Hair follicular keratinocyte (primary cell): ENCODE measurements around the gene COL13A1. TPM values are rescaled to one million over a fixed set of nuclear protein-coding genes. Genes with fewer than 3 reads are reported as not detected.

Source experiments
- total RNA-seq: library from RNA; depleted of rRNA; stranded (reverse); fragments of >200 nt; gene quantifications from 2 replicates; pipeline ENCODE4 v1.2.3, GENCODE V29; 2015

Gene COL13A1
- total RNA-seq, result 3.5 and 3.7 TPM in 2 replicates

DNA sequence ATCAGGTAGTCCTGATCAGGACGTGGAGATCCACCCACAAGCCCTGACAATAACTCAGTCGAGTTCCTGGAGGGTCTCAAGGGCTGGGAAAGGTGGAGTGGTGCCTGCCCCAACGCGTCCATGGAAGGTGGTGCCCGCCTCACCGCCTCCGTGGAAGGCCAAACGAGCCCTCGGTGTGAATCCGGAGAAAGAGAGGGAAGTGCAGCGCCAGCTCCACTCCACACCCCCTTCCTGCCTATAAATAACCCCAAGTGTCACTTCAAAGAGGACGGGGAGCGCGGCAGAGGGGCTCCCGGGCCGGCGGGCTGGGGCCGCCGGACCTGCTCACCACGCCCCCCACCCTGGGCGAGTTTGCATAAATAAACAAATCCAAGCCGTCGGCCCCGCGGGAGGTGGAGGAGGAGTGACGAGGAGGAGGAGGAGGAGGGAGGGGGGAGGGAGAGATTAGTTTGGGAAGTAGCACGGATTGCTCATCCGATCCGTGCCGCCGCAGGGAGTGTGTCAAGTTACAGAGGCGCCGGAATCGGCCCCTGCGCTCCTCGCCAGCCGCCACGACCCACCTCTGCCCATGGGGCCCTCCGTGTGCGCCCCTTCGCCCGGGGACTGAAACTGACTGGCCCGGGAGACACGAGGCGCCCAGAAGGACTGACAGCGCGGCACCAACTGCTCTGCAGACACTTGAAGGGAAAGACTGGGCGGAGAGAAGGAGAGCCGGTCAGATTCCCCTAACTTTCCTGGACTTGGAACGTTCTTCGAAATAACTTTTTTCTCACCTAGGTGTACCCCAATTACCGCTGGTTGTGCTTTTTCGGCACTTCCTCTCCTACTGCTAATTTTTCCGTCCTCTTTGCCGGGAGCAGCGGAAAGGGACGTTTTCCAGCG is at the start of gene COL13A1:
Gene COL13A1, plus strand, starts transcription at position 473 of the 882 bp plus-strand sequence. CDS start 518 bp downstream, outside the sequence.

Other genes with a start within 250 kb of the COL13A1 start
- gene NEUROG3, start 228.5 kb upstream of the COL13A1 start, total RNA-seq, result not detected in 2 replicates
- 0.95 and 2.9 TPM in 2 replicates for gene FAM241B, start 171.7 kb upstream of the COL13A1 start, total RNA-seq